GOT3 (cell line): ENCODE measurements around the gene KLHL7.

ENCODE experiments used
- DNase-seq: peaks from one replicate; lab custom pipeline; 2025; ENCODE audit warnings: mixed read lengths; lab: John Stamatoyannopoulos, UW

Gene KLHL7

GRCh38 chr7:23105644-23106056, at the start of gene KLHL7:
TSS of gene KLHL7 (plus strand) at chr7:23105785. CDS start at chr7:23106027, 242 bp downstream.
- peak; percentile 68 for DNase-seq

GRCh38 chr7:23058408-23059096, 47.0 kb upstream of the KLHL7 start:
- no peak for DNase-seq

GRCh38 chr7:23061327-23061726, 44.3 kb upstream of the KLHL7 start:
- DNase-seq = no peak

GRCh38 chr7:23062452-23062851, 43.1 kb upstream of the KLHL7 start:
- no peak for DNase-seq

GRCh38 chr7:23065974-23066373, 39.6 kb upstream of the KLHL7 start:
- no peak for DNase-seq

GRCh38 chr7:23067271-23067670, 38.3 kb upstream of the KLHL7 start:
- DNase-seq = no peak

GRCh38 chr7:23072048-23072447, 33.5 kb upstream of the KLHL7 start:
- no peak for DNase-seq

- DNase-seq = no peak
Measured at GRCh38 chr7:23072922-23073321, 32.7 kb upstream of the KLHL7 start.

- DNase-seq = no peak
Measured at GRCh38 chr7:23074443-23075261, 30.9 kb upstream of the KLHL7 start.

GRCh38 chr7:23075571-23075970, 30.0 kb upstream of the KLHL7 start:
- no peak for DNase-seq

- no peak for DNase-seq
Measured at GRCh38 chr7:23076772-23077171, 28.8 kb upstream of the KLHL7 start.

GRCh38 chr7:23093111-23093510, 12.5 kb upstream of the KLHL7 start:
- no peak for DNase-seq

- no peak for DNase-seq
Measured at GRCh38 chr7:23093546-23093945, 12.0 kb upstream of the KLHL7 start.

GRCh38 chr7:23096518-23097290, 8.9 kb upstream of the KLHL7 start:
- no peak for DNase-seq

- no peak for DNase-seq
Measured at GRCh38 chr7:23098029-23098428, 7.6 kb upstream of the KLHL7 start.

GRCh38 chr7:23098460-23098859, 7.1 kb upstream of the KLHL7 start:
- no peak for DNase-seq

GRCh38 chr7:23100697-23101096, 4.9 kb upstream of the KLHL7 start:
- no peak for DNase-seq

- no peak for DNase-seq
Measured at GRCh38 chr7:23105086-23105643, 420 bp upstream of the KLHL7 start.

GRCh38 chr7:23106057-23106822, 655 bp downstream of the KLHL7 start:
- DNase-seq = peak; percentile 32

GRCh38 chr7:23106823-23107663, 1.5 kb downstream of the KLHL7 start:
- no peak for DNase-seq

GRCh38 chr7:23107781-23108180, 2.2 kb downstream of the KLHL7 start:
- DNase-seq = no peak
